HL-60 (cell line): ENCODE data around the gene PARD3.

Experiments used
- DNase-seq, 2 experiments: peaks; one replicate each; pipeline ENCODE4 v3.0.0-alpha.2; 2010 to 2020; ENCODE audit warnings: low read depth in 1 of 2, low spot score in 1 of 2
- H3K27ac ChIP-seq: fragments of 250-450 bp; sonication (Bioruptor Pico); replicated peaks from 2 replicates; pipeline ENCODE4 v1.5.1; 2020; ENCODE audit warnings: mild to moderate bottlenecking, moderate library complexity
- H3K27me3 ChIP-seq: fragments of 250-450 bp; sonication (Bioruptor Pico); 2 replicates; pipeline ENCODE4 v1.5.1; 2021; ENCODE audit warnings: mild to moderate bottlenecking, moderate library complexity; ENCODE audit not compliant: insufficient read depth, poor library complexity, severe bottlenecking
- H3K4me3 ChIP-seq: replicated peaks from 2 replicates; pipeline ENCODE4 v1.5.1; 2011; ENCODE audit warnings: mild to moderate bottlenecking, control low read depth, low read length; ENCODE audit not compliant: insufficient read depth
- GABPA ChIP-seq: IDR thresholded peaks from 2 replicates; pipeline ENCODE4 v1.6.1; 2012; ENCODE audit warnings: low read depth
- POLR2AphosphoS5 ChIP-seq: IDR thresholded peaks from 2 replicates; pipeline ENCODE4 v1.6.1; 2012; ENCODE audit warnings: low read depth
- SPI1 ChIP-seq: IDR thresholded peaks from 2 replicates; pipeline ENCODE4 v1.6.1; 2012; ENCODE audit warnings: low read depth, mild to moderate bottlenecking, borderline replicate concordance
- TF ChIP-seq, protein P1 (sequence below): IDR thresholded peaks from 2 replicates; pipeline ENCODE4 v1.6.1; 2012; ENCODE audit warnings: low read depth; ENCODE audit not compliant: insufficient replicate concordance
- TF ChIP-seq, protein P2 (sequence below): IDR thresholded peaks from one replicate; pipeline ENCODE4 v1.5.1; 2011; ENCODE audit warnings: low read length, control low read depth, inconsistent platforms; ENCODE audit not compliant: insufficient read depth

Gene PARD3

DNA sequence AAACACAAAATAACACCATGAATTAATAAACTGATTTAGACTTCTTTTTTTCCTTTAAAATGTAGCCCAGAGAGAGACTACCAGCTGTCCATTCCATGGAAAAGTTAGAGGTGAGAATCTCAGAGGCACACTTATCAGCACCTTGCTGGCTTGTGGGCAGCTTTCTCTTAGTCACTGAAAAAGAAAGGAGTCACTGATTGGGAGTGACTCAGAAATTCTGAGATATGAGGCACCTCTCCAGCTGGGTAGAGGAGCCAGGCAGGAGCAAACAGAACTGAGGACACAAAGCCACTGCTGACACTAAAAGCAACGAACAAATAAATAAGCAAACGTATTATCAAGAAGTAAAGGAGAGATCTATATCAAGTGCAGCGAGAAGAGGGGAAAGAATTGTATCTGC is 310.6 kb downstream of the PARD3 start:
- DNase-seq, result no peak

DNA sequence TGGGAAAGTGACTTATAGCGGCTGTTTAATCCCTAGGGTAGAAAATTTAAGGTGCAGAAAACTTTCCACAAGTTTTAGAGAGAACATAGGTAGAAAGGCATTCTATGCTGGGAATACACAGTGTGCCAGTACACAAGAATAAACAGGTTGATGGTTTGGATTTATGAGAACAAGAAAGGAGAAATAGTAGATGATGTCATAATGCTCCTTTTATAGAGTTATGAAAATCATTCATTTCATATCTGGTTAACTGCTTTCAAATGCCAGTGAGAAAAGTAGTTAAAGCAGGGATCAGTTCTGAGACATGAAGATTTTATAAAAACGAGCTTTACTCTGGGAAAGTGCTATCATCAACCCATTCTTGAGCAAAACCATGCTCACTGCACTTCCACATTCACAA is 311.4 kb downstream of the PARD3 start:
- Histone ChIP-seq H3K4me3 (no peak overlapping the region), H3K27me3 (no peaks in the 10 kb centered on the region), H3K27ac (no peak overlapping the region)
- DNase-seq, result no peak
- no peak for TF ChIP-seq POLR2AphosphoS5
- TF ChIP-seq, protein P1, sequence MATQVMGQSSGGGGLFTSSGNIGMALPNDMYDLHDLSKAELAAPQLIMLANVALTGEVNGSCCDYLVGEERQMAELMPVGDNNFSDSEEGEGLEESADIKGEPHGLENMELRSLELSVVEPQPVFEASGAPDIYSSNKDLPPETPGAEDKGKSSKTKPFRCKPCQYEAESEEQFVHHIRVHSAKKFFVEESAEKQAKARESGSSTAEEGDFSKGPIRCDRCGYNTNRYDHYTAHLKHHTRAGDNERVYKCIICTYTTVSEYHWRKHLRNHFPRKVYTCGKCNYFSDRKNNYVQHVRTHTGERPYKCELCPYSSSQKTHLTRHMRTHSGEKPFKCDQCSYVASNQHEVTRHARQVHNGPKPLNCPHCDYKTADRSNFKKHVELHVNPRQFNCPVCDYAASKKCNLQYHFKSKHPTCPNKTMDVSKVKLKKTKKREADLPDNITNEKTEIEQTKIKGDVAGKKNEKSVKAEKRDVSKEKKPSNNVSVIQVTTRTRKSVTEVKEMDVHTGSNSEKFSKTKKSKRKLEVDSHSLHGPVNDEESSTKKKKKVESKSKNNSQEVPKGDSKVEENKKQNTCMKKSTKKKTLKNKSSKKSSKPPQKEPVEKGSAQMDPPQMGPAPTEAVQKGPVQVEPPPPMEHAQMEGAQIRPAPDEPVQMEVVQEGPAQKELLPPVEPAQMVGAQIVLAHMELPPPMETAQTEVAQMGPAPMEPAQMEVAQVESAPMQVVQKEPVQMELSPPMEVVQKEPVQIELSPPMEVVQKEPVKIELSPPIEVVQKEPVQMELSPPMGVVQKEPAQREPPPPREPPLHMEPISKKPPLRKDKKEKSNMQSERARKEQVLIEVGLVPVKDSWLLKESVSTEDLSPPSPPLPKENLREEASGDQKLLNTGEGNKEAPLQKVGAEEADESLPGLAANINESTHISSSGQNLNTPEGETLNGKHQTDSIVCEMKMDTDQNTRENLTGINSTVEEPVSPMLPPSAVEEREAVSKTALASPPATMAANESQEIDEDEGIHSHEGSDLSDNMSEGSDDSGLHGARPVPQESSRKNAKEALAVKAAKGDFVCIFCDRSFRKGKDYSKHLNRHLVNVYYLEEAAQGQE, result no peak
- TF ChIP-seq, protein P2, sequence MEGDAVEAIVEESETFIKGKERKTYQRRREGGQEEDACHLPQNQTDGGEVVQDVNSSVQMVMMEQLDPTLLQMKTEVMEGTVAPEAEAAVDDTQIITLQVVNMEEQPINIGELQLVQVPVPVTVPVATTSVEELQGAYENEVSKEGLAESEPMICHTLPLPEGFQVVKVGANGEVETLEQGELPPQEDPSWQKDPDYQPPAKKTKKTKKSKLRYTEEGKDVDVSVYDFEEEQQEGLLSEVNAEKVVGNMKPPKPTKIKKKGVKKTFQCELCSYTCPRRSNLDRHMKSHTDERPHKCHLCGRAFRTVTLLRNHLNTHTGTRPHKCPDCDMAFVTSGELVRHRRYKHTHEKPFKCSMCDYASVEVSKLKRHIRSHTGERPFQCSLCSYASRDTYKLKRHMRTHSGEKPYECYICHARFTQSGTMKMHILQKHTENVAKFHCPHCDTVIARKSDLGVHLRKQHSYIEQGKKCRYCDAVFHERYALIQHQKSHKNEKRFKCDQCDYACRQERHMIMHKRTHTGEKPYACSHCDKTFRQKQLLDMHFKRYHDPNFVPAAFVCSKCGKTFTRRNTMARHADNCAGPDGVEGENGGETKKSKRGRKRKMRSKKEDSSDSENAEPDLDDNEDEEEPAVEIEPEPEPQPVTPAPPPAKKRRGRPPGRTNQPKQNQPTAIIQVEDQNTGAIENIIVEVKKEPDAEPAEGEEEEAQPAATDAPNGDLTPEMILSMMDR, result no peak
- no peak for TF ChIP-seq SPI1
- TF ChIP-seq GABPA, result no peak

More for the DNA sequence above, 310.6 kb downstream of the PARD3 start:
- Histone ChIP-seq H3K27me3 (no peaks in the 10 kb centered on the region), H3K4me3 (no peak overlapping the region), H3K27ac (no peak overlapping the region)
- TF ChIP-seq SPI1 (no peak), GABPA (no peak), POLR2AphosphoS5 (no peak)
- TF ChIP-seq, protein P1, result no peak
- TF ChIP-seq, protein P2, result no peak

DNA sequence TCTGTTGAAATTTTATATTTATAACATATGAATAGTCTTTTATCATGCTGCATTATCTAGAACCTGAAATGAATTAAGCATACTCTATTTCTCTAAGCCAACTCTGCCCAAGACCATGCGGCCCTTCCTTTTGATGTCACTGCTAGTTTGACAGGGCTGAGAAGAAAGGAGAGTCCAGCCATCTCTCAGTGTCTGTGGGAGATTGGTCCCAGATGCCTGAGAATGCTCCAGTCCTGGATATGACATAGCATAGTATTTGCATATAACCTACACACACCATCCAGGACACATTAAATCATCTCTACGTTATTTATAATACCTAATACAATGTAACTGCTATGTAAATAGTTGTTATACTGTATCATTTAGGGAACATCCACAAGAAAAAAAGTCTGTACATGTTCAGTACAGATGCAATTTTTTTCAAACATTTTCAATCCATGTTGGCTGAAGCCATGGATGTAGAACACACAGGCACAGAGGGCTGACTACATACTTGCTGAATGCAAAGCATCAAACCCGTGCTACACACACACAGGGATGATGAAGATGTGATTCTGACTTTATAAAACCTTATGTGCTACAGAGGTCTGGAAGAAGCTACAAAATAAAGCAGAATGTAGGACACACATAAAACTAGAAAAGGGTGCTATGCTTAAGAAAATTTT is 315.4 kb downstream of the PARD3 start:
- TF ChIP-seq SPI1 (no peak), POLR2AphosphoS5 (no peak), GABPA (no peak)
- TF ChIP-seq, protein P2, result no peak
- TF ChIP-seq, protein P1, result no peak
- H3K27me3 ChIP-seq, result no peaks in the 10 kb centered on the region
- H3K4me3 ChIP-seq, result no peak overlapping the region
- no peak for DNase-seq
- H3K27ac ChIP-seq, result no peak overlapping the region
